Fibroblast of skin of scalp (primary cell): ENCODE data around the gene KRT14.
"Not testable (repeated sequence)": the region's sequence is repeated elsewhere in the genome, so short reads cannot be mapped to it uniquely, and the experiment has no call there.

ENCODE experiments used
- DNase-seq: peaks from one replicate; pipeline ENCODE4 v3.0.0-alpha.2; 2013

KRT14 gene

DNA sequence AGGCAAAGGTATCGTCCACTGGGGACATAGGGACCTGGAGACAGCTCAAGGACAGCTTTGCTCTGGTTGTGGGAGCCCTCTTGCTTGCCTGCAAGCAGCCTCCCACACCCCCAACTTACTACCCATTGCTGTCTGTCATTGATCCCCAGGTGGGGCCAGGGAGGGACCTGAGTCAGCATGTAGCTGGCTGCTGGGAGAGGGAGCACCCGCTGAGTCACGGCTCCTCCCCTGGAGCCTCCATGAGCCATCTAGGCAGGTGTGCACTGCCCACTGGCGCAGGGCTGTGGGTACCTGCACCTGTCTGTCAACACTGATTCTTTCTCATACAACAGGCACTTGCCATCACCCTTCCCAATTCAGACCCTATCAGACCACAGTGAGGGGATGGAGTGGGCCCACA lies 10.0 kb downstream of the KRT14 start:
- DNase-seq, result not testable (repeated sequence)

DNA sequence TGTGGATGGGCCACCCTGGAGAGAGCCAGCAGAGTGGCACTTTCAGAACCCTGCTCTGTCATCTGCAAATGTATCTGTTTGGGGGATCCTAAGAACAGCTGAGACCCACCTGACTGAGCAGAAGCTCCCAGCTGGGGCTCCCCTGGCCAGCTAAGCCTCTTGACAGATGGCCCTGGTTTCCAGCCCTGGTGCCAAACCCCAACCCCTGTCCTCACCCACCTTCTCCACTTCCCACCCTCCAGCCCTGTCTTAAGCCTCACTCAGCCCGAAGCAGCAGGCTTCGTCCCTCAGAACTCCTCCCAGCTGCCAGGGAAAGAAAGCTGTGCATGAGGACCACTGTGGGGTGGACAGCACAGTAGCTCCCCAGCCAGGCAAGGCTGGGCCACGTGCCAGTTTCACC lies 11.4 kb downstream of the KRT14 start:
- DNase-seq, result no peak

DNA sequence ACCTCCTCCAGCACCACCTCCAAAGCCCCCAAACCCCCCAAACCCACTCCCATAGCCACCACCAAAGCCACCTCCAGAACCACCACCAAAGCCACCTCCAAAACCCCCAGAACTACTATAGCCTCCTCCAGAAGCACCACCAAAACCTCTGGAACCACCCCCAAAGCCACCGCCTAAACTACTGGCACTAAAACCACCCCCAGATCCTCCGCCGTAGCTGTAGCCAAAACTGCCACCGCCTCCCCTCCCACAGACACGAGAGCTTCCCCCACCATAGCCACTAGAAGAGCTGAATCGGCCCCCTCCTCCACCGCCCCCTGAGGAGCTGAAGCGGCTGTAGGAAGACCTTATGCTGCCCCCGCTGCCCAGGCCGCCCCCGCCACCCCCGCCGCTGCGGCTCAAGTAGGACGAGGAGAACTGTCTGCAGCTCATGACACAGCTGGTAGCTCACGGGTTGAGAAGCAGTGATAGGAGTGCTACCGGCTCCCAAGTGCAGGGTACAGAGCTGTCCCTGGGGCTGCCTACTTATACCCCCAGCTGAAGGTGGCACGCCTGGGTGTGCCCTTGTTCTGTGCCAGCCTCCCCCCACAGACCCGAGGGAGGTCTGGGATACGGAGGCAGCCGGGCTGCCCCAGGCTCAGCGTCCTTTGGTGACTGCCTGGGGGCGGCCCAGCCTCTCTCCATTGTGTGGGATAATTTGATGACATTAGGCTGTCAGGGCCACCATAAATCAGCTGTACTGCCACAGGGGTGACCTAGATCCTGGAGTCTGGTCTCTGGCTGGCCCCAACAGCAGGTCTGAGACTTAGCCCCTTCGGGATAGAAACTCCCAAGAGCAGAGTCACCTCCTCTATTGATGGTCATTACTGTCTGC lies 14.9 kb downstream of the KRT14 start, which contains the start of gene KRT9:
KRT9 (minus strand) TSS at position 499 of the 874 bp plus-strand sequence; CDS start at position 432, 67 bp downstream.
- no peak for DNase-seq

DNA sequence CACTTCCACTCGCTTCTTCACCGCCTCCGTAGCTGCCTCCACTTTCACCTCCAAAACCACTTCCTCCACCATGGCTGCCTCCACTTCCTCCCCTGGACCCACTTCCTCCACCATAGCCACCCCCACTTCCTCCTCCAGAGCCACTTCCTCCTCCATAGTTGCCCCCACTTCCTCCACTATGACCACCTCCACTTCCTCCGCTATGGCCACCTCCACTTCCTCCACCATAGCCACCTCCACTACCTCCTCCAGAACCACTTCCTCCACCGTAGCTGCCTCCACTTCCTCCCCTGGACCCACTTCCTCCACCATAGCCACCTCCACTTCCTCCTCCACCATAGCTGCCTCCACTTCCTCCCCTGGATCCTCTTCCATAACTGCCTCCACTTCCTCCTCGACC lies 19.4 kb downstream of the KRT14 start:
- DNase-seq, result no peak

DNA sequence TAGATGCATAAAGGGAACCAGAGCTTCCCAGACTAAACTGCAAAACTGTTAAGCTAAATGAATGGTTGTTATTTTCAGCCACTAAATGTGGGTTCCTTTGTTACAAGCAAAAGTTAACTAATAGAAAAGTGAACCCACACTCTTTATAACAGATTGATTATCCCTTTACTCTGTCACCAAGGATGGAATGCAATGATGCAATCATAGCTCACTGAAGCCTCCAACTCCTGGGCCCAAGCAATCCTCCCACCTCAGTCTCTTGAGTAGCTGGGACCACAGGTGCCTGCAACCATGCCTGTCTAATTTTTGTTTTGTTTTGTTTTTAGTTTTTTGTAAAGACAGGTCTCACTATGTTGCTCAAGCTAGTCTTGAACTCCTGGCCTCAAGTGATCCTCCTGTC lies 21.4 kb downstream of the KRT14 start:
- DNase-seq, result no peak

DNA sequence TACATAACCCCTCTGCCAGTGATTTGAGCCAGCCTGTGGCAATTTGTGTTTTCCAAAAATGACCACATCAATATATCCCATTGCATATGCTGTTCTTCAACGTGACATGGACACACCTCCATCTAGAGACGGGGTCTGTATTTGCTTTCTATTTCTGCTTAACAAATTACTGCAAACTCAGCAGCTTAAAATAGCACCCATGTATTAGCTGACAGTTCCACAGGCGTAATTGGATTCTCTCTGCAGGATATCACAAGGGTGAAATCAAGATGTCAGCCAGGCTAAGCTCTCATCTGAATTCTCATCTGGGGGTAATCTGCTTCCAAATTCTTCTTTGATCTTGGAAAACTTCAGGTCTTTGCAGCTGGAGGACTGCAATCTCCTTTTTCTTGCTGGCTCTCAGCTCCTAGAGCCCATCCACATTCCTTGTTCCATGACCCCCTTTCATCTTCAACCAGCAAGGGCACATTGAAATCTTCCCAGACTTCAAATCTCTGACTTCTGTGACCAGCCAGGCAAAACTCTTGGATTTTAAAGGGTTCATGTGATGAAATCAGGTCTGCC lies 23.0 kb downstream of the KRT14 start:
- no peak for DNase-seq

DNA sequence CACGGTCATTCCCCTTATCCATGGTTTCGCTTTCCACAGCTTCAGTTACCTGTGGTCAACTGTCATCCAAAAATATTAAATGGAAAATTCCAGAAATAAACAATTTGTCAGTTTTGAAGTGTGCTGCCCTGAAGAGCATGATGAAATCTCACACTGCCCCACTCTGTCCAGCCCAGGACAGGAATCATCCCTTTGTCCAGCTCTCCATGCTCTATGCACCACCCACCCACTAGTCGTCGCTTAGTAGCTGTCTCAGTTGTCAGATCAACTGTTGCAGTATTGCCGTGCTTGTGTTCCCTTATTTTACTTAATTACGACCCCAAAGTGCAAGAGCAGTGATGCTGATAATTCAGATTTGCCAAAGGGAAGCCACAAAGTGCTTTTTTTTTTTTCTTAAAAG lies 25.1 kb downstream of the KRT14 start:
- DNase-seq, result no peak

DNA sequence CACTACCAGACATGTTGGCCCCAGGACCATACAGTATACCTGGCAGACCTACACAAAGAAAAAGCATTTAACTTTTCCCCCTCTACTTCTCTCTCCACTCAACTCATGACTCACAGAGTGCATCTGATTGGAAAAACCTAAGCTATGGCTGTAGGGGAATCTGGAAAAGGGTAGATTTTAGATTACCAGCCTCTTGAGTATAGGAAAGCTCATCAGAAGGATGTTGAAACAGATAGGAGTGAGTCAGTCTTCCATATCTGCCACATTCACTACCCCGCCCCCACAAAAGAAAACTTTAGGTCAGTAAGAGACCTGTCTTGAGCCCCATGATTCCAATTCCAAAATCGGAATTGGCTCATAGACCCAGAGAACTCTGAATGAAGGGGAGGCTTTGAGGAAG lies 27.1 kb downstream of the KRT14 start:
- no peak for DNase-seq

DNA sequence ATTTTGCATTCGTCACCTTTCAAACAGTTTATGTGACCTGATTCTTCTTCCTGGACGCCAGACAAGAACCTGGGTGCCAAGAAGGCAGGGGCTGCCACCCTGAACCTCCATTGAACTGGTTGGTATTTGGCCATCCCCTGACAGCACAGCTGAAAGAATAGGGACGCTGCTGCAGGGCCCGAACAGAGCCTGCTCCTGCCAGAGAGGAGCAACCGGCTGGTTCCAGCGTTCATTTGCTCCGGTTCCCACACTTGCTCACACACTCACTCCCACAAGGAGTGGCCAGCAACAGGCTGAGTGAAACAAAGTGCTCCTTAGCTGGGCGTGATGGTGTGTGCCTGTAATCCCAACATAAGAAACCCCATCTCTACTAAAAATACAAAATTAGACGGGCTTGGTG lies 29.8 kb downstream of the KRT14 start:
- no peak for DNase-seq

DNA sequence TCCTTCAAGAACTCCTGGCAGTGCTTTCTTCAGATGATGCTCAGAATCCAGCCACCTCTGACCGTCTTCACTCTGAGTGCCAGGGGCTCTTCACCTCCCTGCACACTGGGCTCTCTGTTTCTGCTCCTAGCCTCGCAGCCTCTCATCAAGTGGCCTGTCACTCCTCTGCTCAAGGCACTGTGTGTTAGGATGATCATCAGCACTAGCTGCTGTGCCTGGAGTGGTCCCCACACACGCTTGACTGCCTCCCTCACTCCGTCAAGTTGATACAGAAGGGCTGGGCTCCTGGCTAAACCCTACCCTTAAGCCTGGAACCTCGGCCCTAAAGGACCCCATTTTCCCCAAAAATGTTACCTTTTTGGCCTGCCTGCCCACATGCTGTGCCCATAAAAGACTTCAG lies 30.4 kb downstream of the KRT14 start:
- no peak for DNase-seq

DNA sequence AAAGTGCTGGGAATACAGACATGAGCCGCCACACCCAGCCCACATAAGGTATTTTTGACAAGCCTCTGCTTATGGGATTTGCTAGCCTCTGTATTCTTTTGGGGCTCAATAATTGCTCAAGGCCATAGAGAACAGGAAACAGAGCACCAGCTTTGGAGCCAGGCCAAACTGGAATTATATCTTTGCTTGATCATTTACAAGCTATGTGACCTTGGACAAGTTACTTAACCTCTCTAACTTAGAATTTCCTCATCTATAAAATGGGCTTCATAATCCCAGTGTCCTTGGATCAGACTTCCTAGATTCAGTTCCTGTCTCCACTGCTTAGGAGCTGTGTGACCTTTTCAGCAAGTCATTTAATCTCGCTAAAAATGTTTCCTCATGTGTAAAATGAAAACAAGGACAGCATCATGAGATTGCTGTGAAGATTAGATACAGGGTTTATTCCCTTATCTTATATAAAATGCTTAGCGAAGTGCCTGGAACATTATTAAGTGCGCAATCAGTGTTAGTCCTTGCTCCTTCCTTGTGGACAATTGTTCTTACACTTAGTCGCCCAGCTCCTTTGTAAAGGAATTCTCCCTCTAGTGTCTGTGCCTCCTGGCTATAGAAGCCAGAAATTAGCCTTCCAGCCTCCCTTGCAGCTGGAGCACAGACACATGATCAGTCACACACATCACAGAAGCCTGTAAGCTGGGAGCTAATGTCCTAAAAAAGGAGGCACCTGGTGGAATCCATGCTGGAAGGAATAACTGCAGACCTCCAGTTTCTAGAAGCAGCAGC lies 31.4 kb downstream of the KRT14 start:
- DNase-seq, result no peak

DNA sequence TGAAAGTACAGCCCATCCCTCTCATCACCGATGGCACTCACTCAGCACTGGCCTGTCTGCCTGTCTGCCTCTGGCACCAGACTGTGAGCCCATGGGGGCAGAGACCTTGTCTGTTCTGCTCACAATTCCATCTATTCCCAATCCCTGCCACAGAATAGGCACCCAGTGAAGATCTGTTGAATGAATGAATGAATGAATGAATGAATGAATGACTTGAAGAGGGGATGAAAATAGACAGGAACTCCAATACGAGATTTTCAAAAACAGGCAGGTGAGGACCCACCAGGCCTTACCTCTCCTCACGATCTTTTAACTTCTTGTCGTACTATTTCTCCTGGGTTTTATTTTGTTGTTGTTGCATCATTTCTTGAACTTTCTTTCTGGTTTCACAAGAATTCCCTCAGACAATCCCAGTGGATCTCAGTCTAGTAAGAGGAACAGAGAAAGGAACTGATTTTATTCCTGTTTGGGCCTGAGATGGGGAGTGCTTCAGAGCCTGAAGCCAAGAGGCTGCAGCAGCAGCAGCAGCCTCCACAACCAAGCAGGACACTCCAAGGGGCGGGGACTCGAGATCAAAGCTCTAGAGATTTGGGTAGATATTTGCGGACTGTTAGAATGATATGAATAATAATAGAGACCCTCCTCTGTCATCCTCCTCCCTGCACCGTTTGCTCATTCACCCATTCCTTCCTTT lies 32.6 kb downstream of the KRT14 start:
- no peak for DNase-seq

DNA sequence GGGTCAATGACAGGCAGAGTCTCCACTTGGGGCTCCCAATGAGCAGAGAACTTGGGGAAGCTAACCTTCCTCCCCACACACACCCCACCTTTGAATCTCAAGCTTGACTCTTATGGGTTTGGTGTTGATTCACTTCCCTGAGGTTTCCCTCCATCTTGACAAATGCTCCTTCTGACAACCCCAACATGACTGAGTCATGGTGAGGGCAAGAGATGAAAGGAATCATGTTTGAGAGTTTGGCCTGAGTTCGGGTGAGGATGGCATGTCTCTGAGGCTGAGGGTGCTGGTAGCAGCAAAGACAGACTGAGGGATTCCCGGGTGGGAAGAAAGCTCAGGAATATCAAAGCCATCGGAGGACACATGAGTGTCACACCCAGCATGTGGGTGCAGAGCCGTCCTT lies 33.5 kb downstream of the KRT14 start:
- no peak for DNase-seq

DNA sequence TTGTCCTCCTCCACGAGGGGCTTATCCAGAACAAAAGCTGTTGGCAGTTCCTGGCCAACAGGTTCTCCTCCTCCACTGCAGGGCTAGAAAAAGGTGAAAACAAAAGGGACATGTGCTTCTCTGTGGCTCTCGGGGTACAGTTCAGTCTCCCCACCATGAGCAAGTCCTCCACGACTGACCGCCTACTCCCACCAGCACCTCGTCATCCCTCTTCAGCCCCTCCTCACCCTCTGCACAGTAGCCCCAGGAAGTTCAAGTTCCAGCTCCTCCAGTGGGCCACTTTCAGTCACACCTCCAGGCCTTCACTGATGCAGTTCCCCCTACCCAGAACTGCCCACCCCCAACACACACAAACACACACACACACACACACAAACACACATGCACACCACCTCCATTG lies 34.2 kb downstream of the KRT14 start:
- DNase-seq, result no peak

DNA sequence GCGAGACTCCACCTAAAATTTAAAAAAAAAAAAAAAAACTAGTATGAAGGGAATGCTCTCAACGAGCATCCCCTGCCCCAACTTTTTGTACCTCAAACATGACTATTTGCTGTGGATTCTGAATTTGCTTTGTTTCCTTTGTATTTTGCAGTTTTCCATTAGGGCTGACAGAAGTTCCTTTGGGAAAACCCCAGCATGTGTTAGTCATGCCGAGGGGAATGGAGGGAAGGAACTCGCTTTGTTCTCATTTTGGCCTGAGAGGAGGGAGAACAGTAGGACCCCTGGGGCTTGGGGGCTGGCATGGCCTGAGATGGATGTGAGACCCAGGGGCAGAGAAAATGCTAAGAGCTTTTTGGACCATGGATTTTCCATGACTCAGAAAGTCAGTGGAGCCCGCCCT lies 35.3 kb downstream of the KRT14 start:
- peak; percentile 69 for DNase-seq

DNA sequence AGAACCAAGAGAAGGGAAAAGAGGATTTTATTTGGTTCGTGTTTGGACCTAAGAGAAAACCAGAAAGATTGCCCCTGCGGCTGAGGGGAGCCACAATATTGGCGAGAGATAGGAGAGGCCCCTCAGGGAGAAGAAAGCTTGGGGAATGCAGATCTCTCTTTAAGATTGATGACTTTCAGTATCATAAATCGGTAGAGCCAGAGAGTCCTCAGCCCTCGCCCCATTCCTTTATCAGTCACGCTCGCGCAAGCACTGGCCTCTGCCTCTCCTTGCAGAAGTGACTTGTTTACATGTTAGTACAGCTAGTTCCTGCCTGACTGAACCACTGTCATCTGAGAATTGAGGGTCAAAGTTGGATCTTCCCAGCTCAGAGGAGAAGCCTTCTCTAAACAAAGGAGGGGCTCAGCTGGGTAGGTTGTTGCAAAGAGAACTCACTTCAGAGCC lies 37.1 kb downstream of the KRT14 start:
- no peak for DNase-seq

DNA sequence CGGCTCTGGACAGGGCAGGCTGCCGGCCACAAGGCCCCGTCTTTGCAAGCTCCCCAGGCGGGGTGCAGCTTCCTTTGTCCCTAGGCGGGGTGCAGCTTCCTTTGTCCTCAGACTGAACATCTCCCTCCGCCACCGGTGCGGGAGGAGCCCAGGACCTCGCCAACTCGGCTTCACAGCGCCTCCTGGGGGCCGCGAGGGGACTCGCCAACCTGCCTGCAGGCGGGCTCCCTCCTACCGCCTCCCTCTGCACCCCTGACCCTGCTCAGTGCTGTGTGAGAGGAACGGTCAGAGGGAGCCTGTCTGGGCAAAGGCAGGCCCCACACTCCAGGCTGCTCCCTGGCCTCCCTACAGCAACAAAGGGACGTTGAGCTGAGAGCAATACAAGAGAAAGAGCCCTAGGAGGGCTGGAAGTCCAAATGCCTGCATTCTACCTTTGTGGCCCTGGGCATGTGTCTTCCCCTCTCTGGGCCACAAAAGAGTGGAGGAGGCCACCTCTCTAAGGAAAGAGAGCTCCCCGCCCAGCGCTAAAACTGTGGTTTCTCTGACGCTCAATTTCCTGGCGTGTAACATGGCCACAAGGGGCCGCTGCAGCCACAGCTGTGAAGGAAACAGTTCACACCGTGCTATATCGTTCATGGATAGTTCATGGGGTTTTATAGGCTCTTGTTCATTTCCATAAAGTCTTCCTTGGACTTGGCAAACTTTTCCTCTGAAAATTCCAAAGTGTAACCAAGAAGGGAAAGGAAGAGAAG lies 37.7 kb downstream of the KRT14 start:
- DNase-seq, result peak; percentile 89

DNA sequence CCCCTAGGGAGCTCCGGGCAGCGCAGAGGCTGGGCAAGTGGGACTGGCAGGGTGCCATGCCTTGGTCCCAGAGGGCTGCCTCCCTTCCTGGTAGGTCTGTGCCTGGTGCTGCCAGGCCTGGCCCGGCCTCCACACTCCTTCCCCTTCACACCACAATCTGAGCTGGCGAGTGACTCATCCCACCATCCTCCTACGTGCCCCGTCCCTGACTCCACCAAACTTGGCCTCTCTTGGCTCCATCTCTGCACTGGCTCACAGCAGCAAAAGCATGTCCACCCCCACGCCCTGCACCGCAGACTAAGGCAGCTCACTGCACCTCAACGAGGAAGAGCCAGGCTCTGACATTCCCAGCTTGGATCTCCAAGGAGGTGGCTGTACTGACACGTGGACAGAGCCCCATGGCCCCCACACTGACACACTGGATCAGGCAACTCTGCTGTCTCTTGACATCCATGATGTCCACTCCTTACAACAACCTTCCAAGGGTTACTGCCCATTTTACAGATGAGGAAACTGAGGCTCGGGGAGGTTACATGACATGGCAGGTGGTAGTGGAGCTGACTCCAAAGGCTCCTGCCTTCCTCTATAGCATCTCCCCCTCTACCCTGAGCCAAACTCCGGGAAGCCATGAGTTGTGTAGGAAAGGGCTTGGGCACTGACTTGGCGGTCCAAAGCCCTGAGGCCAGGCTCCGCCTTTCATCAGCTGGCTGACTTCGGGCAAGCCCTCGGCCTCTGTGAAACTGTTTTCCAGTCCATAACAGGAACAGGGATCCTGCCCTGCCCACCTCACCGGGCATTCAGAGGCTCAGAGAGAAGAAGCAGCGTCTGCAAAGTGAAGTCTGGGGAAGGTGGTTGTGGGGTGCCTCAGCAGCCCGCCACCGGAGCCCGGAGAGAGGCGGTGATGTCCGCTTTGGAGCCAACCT lies 38.5 kb downstream of the KRT14 start:
- peak; percentile 98 for DNase-seq

DNA sequence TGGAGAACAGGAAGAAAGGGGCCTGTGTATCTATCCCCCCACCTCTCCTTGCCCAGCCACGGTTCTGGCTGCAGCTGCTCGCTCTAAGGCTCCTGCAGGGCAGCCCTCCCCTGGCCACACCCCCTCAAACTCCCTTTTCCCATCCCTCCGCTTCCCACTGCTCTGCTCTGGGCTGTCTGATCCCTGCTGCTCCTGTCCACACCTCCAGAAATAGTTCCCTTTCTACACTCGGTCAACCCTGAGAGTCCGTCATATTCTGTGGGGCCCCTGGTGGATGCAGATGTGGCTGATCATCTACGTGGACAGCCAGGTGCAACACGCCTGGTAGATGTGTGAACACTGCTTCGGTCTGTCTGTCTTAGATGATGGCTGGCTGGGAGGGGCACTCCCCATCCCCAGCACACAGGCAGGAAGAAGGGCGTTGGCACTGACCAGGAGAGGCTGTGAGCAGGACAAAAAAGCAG lies 39.3 kb downstream of the KRT14 start:
- peak; percentile 38 for DNase-seq

DNA sequence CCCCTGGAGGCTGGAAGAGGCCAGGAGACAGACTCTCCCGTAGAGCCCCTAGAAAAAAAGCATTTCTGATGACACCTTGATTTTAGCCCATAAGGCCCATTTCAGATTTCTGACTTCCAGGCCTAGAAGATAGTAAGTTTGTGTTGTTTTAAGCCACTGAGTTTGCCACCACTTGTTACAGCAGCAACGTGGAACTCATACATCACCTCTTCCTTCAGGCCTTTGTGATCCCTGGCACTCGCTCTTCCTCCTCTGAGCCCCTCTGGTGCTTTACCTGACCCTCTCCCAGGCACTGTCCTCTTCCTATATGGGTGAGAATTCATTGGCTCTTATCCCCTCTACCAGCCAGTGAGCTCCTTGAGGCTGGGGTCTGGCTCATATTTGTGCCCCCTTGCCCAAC lies 39.9 kb downstream of the KRT14 start:
- DNase-seq, result no peak
